ENCODE data around the gene SCP2.

DNA sequence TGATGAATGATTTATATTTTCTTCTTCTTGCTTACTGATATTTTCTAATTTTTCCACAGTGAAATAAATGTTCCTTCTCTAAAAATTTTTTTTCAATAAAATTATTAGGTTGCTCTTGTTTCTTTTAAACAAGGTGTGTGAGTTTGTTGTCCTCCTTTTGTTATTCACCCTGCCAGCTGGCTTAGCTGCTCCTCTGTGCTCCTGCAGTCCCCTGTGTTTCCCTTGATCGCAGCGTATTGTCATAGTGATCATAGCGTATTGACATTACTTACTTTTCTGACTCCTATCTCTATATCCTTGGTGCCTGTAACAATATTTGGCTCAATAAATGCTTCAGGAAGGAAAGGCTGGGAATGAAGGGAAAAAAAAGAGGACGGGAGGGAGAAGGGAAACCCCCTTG is 110.1 kb downstream of the SCP2 start:
- TF ChIP-seq, protein P1, sequence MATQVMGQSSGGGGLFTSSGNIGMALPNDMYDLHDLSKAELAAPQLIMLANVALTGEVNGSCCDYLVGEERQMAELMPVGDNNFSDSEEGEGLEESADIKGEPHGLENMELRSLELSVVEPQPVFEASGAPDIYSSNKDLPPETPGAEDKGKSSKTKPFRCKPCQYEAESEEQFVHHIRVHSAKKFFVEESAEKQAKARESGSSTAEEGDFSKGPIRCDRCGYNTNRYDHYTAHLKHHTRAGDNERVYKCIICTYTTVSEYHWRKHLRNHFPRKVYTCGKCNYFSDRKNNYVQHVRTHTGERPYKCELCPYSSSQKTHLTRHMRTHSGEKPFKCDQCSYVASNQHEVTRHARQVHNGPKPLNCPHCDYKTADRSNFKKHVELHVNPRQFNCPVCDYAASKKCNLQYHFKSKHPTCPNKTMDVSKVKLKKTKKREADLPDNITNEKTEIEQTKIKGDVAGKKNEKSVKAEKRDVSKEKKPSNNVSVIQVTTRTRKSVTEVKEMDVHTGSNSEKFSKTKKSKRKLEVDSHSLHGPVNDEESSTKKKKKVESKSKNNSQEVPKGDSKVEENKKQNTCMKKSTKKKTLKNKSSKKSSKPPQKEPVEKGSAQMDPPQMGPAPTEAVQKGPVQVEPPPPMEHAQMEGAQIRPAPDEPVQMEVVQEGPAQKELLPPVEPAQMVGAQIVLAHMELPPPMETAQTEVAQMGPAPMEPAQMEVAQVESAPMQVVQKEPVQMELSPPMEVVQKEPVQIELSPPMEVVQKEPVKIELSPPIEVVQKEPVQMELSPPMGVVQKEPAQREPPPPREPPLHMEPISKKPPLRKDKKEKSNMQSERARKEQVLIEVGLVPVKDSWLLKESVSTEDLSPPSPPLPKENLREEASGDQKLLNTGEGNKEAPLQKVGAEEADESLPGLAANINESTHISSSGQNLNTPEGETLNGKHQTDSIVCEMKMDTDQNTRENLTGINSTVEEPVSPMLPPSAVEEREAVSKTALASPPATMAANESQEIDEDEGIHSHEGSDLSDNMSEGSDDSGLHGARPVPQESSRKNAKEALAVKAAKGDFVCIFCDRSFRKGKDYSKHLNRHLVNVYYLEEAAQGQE (IDR thresholded peaks at IDR 0.05; ENCODE audit: insufficient read depth in 1 of 2, low read depth in 2 of 2, low read length in 2 of 2) = no peak
- TF ChIP-seq TAF1 (IDR thresholded peaks at IDR 0.05; ENCODE audit: borderline replicate concordance, insufficient read depth, low read length) (no peak), SIN3A (IDR thresholded peaks at IDR 0.05; ENCODE audit: borderline replicate concordance, insufficient read depth, low read length) (no peak)
